GM10248 (cell line): ENCODE measurements around the gene LDLRAD4.
A peak's percentile ranks its signal among the peaks of the same experiment; 100 is the strongest.

Experiments
- CTCF ChIA-PET: fragments of 300-600 bp; sonication (Branson Sonifier 250); formaldehyde crosslinking; extraction: SDS; loops from one replicate; lab custom pipeline; 2021; ENCODE audit warnings: antibody characterized with exemption; lab: Yijun Ruan, JAX
- POLR2A ChIA-PET: fragments of 350-650 bp; sonication (Branson Sonifier 250); formaldehyde crosslinking; extraction: SDS; loops from one replicate; lab custom pipeline; 2020; ENCODE audit warnings: antibody characterized with exemption; lab: Yijun Ruan, JAX
- DNase-seq: peaks from one replicate; pipeline ENCODE4 v3.0.0; 2012; ENCODE audit errors: extremely low spot score
- TF ChIP-seq, protein P1 (sequence below): IDR thresholded peaks from 2 replicates; pipeline ENCODE4 v1.5.1; 2012; ENCODE audit warnings: mild to moderate bottlenecking, low read depth; ENCODE audit errors: extremely low read depth, missing control alignments, control extremely low read depth

The LDLRAD4 gene

DNA sequence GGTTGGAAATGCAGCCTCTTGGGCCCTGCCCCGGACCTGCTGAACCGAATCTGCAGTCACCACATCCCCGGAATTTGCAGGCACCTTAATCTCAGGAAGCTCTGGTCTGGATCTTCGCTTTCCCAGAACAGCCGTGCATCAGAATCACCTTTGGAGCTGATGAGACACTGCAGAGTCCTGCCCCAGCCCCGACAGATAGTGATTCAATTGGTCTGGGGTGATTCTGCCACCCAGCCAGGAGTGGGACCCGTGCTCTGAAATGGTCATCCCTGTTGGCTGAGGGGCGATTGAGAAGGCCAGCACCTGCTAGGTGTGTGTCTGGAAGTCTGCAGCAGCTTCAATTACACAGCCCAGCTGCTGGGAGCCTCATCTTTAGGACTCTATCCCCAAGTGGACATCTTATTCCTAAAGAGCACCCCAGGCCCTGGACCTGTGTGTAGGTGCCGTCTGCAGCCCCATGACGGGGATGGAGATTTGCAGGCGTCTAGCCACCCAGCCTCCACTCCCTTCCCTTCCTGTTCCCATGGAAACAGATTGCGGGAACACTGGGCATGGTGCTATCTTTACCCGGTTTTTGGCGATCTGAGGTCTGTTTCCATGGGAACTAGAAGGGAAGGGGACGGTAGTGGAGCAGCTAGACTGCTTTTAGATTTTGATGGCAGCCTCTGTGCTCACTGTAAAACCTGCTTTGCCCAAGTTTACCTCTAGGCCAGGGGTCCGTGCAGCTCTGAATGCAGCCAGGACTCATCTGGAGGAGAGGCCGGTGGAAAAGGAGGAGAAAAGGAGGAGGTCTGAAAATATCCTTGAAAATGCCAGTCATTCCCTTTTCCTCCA, 156.1 kb downstream of the LDLRAD4 start:
- POLR2A ChIA-PET: no interaction called here

DNA sequence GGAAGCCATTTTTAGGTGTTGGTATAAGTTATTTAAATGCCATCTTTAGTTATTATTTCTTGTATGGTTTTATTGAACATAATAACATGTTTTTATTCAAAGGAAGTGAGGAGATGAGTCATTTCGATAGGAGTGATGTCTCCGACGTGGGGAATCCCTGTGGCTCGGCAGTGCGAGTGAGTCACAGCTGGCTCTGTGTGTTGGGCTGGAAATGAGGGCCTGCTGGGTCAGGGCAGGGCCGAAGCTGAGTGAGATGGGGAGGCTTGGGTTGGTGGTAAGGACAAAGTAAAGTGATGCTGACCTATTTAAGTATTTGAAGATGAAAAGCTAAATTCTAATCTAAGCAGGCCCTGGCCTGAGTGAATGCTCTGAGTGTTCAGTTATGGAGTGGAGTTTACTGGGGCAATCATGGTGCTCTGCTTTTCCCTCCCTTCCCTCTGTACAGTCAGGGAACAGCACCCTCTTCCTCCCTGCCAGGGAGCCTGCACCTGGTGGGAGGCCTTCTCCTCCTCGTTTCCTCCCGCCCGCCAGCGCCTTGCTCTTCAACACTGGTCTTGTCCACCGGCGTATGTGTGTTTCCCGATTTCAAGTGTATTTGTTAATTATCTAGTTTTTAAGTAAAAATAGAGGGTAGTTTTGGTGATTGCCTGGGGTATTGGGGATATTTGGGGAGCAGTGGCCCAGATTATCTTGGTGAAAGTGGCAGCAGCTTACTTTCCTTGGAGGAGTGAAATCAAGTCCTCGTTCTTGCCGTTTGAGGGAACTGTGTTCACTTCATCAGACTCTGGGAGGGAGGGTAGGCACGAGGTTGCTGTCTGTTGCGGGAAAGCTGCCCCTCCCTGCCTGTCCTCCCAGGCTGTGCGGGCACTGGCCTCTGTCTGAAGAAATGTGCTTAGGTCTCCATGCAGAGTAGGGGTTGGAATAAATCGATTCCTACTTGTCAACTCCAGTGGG, 157.0 kb downstream of the LDLRAD4 start:
- TF ChIP-seq, protein P1, sequence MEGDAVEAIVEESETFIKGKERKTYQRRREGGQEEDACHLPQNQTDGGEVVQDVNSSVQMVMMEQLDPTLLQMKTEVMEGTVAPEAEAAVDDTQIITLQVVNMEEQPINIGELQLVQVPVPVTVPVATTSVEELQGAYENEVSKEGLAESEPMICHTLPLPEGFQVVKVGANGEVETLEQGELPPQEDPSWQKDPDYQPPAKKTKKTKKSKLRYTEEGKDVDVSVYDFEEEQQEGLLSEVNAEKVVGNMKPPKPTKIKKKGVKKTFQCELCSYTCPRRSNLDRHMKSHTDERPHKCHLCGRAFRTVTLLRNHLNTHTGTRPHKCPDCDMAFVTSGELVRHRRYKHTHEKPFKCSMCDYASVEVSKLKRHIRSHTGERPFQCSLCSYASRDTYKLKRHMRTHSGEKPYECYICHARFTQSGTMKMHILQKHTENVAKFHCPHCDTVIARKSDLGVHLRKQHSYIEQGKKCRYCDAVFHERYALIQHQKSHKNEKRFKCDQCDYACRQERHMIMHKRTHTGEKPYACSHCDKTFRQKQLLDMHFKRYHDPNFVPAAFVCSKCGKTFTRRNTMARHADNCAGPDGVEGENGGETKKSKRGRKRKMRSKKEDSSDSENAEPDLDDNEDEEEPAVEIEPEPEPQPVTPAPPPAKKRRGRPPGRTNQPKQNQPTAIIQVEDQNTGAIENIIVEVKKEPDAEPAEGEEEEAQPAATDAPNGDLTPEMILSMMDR: no peak

More for the DNA sequence above, 156.1 kb downstream of the LDLRAD4 start:
- CTCF ChIA-PET: interaction anchor here (3.6 kb wide), 1 partner anchor 11 kb away, joined by 12 read pairs; no protein-coding TSS in a partner anchor
- DNase-seq: no peak
- TF ChIP-seq, protein P1: no peak

DNA sequence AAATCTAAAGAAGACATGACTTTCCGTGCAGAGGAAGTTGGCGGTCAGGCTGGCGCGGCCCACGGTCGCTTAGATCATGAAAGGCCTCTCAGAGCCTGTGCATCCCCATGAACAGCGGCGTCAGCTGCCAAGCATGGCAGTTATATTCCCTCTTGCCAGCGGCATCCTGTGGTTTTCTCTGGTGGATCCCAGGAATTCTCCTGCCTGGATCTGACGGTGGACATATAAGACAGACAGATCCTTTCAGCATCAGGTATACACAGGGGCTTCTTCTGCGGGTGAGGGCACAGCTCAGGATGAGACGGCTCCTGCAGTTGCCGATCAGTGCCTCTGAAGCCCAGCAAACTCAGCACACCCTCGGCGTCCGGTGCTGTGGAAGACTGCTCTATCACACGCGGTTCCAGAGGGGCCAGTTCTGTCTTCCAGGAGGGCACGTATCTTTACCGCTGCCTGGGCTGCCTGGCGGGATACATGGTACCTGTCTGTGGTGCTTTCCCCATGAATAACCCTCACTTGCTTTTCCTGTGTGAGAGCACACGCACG, 157.8 kb downstream of the LDLRAD4 start:
- ChIA-PET CTCF (no interaction called here), POLR2A (interaction anchor here (0.5 kb wide), 1 partner anchor 13 kb away, joined by 3 read pairs; no protein-coding TSS in a partner anchor)
- DNase-seq: no peak
- TF ChIP-seq, protein P1: no peak

More for the DNA sequence above, 157.0 kb downstream of the LDLRAD4 start:
- POLR2A ChIA-PET: interaction anchor here (0.5 kb wide), 1 partner anchor 12 kb away, joined by 3 read pairs; no protein-coding TSS in a partner anchor
- CTCF ChIA-PET: interaction anchor here (3.6 kb wide), 1 partner anchor 11 kb away, joined by 12 read pairs; no protein-coding TSS in a partner anchor
- peak; percentile 84 for DNase-seq

DNA sequence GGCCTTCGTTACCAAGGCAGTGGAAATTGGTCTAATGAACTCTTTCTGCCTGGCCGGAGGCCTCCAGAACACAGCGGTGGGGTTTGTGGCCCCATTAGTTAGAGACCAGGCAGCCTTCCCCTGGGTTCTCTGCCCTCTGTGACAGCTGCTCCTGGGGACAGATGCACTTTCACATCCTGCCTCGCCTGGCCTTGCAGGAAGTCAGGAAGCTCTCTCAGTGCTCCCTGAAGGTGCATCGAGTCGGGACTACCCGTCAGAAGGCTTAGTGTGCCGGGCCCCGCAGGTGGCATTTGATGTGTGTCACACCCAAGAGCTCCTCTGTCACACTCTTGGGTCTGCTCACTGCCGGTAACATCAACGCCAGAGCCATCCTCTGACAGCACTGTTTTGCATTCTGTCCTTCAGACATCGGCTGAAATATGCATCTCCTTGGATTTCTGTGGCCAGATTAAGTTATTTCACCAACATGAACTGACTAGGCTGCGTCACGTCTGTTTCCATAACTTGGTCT, 158.3 kb downstream of the LDLRAD4 start:
- TF ChIP-seq, protein P1: no peak
- ChIA-PET POLR2A (no interaction called here), CTCF (no interaction called here)
- no peak for DNase-seq

DNA sequence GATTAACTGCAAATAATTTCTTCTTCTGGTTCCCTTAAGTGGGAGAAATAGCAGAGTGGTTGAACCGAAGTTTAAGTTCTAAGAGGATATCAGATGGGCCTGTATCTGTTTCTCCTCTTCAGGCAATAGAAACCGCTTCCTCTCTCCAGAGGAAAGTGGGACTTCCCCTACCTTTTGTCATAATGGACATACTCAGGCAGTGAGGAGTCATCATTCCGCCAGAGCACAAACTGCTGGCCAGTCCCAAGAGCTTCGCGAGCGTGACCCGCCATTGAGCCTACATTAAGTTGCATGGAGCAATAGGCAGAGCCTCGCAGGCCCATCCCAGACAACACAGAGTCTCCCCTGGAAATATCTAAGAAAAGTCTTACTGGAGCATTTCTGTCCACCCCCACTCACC, 158.9 kb downstream of the LDLRAD4 start:
- CTCF ChIA-PET: no interaction called here

More for the DNA sequence above, 158.9 kb downstream of the LDLRAD4 start:
- TF ChIP-seq, protein P1: no peak
- POLR2A ChIA-PET: no interaction called here
- no peak for DNase-seq
